ENCODE data around the gene CSNK1E.

The CSNK1E gene

GRCh38 chr22:38310518-38311322, 6.5 kb downstream of the CSNK1E start:
- TF ChIP-seq ARNTL (CRISPR knock-in tag; IDR thresholded peaks at IDR 0.05; ENCODE audit: borderline replicate concordance, low read depth), result no peak
- no peak for TF ChIP-seq BACH2 (CRISPR knock-in tag; IDR thresholded peaks at IDR 0.05; ENCODE audit: borderline replicate concordance)
- TF ChIP-seq CREB5 (CRISPR knock-in tag; IDR thresholded peaks at IDR 0.05; ENCODE audit: low read depth), result no peak
- TF ChIP-seq ZNF565 (CRISPR knock-in tag; conservative IDR thresholded peaks at IDR 0.05; ENCODE audit: low read depth), result no peak
- TF ChIP-seq ZFP30 (CRISPR knock-in tag; IDR thresholded peaks at IDR 0.05), result no peak
- TF ChIP-seq POU6F1 (CRISPR knock-in tag; IDR thresholded peaks at IDR 0.05; ENCODE audit: borderline replicate concordance, low read depth), result no peak
- no peak for TF ChIP-seq TOX (CRISPR knock-in tag; IDR thresholded peaks at IDR 0.05; ENCODE audit: borderline replicate concordance)
- no peak for TF ChIP-seq ZFP3 (CRISPR knock-in tag; IDR thresholded peaks at IDR 0.05)
- no peak for TF ChIP-seq CSRNP3 (CRISPR knock-in tag; IDR thresholded peaks at IDR 0.05)
- TF ChIP-seq RARB (CRISPR knock-in tag; IDR thresholded peaks at IDR 0.05), result no peak
- TF ChIP-seq PPARA (CRISPR knock-in tag; IDR thresholded peaks at IDR 0.05; ENCODE audit: borderline replicate concordance), result no peak
- no peak for TF ChIP-seq ZNF70 (CRISPR knock-in tag; IDR thresholded peaks at IDR 0.05)
- no peak for TF ChIP-seq ISL1 (CRISPR knock-in tag; IDR thresholded peaks at IDR 0.05)
- TF ChIP-seq PATZ1 (CRISPR knock-in tag; IDR thresholded peaks at IDR 0.05; ENCODE audit: borderline replicate concordance), result no peak
- TF ChIP-seq TSHZ2 (CRISPR knock-in tag; IDR thresholded peaks at IDR 0.05), result no peak
- no peak for TF ChIP-seq TCF4 (CRISPR knock-in tag; IDR thresholded peaks at IDR 0.05; ENCODE audit: borderline replicate concordance)
- TF ChIP-seq CSDC2 (CRISPR knock-in tag; IDR thresholded peaks at IDR 0.05), result no peak
- no peak for ATAC-seq

GRCh38 chr22:38309614-38310517, 7.4 kb downstream of the CSNK1E start:
- TF ChIP-seq PPARA (CRISPR knock-in tag; IDR thresholded peaks at IDR 0.05; ENCODE audit: borderline replicate concordance), result no peak
- no peak for TF ChIP-seq ESRRG (CRISPR knock-in tag; IDR thresholded peaks at IDR 0.05)
- no peak for TF ChIP-seq CREB5 (CRISPR knock-in tag; IDR thresholded peaks at IDR 0.05; ENCODE audit: low read depth)
- no peak for TF ChIP-seq PATZ1 (CRISPR knock-in tag; IDR thresholded peaks at IDR 0.05; ENCODE audit: borderline replicate concordance)
- TF ChIP-seq OSR1 (CRISPR knock-in tag; IDR thresholded peaks at IDR 0.05), result no peak
- TF ChIP-seq ZNF565 (CRISPR knock-in tag; conservative IDR thresholded peaks at IDR 0.05; ENCODE audit: low read depth), result no peak
- no peak for TF ChIP-seq GLIS3 (CRISPR knock-in tag; IDR thresholded peaks at IDR 0.05)
- no peak for TF ChIP-seq BACH2 (CRISPR knock-in tag; IDR thresholded peaks at IDR 0.05; ENCODE audit: borderline replicate concordance)
- ATAC-seq, result no peak

All from SK-N-SH treated with all-trans-retinoic acid at 6 μM for 48 hours (cell line).